B cell (primary cell): ENCODE measurements around the gene AP1AR.

ENCODE experiments used
- EZH2 ChIP-seq: IDR thresholded peaks from 2 replicates; pipeline ENCODE4 v1.6.1; 2012; ENCODE audit warnings: borderline replicate concordance, low read depth, mild to moderate bottlenecking, moderate library complexity, low read length; ENCODE audit not compliant: insufficient read depth, poor library complexity, severe bottlenecking
- TF ChIP-seq, protein P1 (sequence below): fragments of 200-600 bp; IDR thresholded peaks from one replicate; pipeline ENCODE4 v1.8.0; 2022; ENCODE audit warnings: antibody characterized with exemption, mild to moderate bottlenecking

- no peak for TF ChIP-seq EZH2
- TF ChIP-seq, protein P1, sequence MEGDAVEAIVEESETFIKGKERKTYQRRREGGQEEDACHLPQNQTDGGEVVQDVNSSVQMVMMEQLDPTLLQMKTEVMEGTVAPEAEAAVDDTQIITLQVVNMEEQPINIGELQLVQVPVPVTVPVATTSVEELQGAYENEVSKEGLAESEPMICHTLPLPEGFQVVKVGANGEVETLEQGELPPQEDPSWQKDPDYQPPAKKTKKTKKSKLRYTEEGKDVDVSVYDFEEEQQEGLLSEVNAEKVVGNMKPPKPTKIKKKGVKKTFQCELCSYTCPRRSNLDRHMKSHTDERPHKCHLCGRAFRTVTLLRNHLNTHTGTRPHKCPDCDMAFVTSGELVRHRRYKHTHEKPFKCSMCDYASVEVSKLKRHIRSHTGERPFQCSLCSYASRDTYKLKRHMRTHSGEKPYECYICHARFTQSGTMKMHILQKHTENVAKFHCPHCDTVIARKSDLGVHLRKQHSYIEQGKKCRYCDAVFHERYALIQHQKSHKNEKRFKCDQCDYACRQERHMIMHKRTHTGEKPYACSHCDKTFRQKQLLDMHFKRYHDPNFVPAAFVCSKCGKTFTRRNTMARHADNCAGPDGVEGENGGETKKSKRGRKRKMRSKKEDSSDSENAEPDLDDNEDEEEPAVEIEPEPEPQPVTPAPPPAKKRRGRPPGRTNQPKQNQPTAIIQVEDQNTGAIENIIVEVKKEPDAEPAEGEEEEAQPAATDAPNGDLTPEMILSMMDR = peak; percentile 78
Measured at GRCh38 chr4:112234952-112235609, 3.5 kb downstream of the AP1AR start.
